DLD1 (cell line): Measurements from ENCODE around the gene RREB1.

Experiments used
- in situ Hi-C: cut with HindIII; loops from 2 replicates; pipeline ENCODE4 v1.10.0; 2017; ENCODE audit warnings: low sequenced_read_pairs

Gene RREB1

DNA sequence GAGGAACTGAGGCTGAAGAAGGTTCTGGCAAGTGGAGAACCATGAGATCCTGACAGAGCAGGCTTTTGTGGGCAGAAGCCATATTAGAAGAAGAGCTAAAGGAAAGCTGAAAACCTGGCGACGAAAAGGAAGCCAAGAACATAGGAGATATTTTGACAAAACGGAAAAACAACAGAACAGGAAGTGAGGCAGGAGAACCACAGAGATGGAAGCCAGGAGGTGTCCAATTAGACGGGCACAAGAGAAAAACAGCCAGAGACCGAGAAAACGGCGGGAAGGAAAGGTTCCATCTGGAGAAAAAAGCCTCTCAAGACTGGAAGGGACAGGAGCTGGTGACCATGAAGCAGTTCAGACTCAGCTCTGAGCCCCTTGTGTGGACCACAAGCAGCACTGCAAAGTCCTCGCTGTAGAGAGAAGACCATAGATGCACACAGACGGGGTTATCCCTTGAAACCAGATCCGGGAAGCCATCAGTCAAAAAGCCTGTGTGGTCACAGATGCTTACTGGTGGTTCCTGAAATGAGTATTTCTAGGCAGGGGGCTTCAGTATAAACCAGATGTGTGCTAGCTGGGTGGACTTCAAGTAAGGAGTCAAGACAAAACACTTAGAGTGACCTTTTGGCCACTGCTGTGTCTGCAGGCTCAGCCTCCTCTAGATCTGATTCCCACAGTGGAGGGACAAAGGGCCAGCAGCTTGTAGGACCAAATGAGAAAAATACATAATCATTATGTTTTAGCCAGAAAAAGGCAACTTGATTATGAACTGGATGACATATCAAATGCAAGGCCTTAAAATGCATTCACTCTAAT, 174.5 kb downstream of the RREB1 start:
- in situ Hi-C loops = loop anchor here (10.0 kb wide), 1 partner anchor 302 kb away; no protein-coding TSS in a partner anchor

DNA sequence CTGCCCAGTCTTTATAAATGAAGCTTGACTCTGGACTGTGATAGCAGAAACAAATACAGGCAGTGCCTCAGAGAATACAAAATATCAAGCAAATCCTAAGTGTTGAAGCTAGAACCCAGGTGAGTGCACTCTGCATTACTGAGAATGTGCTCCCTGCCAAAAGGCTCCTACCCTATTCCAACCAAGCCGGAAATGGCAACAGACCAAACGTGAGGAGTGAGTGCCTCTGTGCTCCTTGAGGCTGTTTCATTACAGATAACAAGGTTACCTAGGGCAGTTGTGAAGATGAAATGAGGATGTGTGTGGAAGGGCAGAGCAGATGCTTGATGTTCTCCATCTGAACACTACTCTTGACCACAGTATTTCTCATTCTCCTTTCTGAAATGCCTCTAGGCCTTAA, 175.9 kb downstream of the RREB1 start:
- in situ Hi-C loops = loop anchor here (10.0 kb wide), 1 partner anchor 301 kb away; no protein-coding TSS in a partner anchor

DNA sequence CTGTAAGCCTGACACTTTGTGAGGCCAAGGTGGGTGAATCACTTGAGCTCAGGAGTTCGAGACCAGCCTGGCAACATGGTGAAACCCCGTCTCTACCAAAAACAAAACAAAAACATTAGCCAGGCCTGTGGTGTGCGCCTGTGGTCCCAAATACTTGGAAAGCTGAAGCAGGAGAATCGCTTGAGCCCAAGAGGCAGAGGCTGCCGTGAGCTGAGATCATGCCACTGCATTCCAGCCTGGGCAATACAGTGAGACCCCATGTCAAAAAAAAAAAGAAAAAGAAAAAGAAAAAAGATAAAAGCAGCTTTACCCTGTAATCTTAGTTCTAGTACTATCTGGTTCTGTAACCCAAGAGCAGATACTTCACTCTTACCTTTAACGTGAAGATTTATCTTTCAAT, 177.7 kb downstream of the RREB1 start:
- in situ Hi-C loops = loop anchor here (10.0 kb wide), 1 partner anchor 299 kb away; no protein-coding TSS in a partner anchor

DNA sequence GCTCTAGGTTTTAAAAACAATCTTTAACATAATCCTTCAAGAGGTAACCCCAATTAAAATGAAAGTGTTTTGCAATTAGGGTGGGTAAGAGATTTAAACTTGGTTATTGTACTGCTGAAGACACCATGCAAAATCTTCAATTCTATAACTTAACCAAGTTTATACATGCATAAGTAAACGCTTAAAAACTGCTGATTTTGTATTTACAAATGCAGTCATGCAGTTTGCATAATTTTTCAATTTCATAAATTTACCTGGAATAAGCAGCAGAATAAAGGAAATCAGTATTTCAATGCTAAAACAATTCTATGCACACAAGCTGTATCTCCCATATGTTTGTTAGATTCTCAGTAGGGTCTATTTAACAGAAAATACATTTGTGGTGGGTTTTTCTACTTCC, 182.3 kb downstream of the RREB1 start:
- in situ Hi-C loops = no loop called here

DNA sequence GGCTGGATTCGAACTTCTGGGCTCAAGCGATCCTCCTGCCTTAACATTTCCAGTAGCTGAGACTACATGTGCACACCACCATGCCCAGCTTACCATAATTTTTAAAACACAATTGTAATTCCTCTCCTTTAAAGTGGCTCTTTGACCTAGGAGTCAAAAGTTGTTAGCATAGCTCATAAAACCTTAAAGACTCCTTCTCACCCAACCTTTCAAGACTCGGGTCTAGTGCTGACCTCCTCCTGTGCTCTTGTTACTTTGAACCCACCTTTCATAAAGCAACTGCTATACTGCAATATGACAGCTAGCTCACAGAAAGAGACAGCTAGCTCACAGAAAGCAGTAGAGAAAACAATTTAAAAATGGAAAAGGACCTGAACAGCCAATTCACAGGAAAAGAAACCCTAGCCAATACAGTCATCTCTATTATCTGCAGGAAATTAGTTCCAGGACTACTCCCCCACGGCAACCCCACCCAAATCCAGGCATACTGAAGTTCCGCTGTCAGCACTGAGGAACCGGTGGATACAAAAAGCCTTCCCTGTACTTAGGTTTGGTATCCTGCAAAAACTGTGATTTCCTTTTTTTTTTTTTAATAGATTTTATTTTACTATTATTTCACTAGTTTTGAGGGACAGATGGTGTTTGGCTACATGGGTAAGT, 185.0 kb downstream of the RREB1 start:
- in situ Hi-C loops = no loop called here

DNA sequence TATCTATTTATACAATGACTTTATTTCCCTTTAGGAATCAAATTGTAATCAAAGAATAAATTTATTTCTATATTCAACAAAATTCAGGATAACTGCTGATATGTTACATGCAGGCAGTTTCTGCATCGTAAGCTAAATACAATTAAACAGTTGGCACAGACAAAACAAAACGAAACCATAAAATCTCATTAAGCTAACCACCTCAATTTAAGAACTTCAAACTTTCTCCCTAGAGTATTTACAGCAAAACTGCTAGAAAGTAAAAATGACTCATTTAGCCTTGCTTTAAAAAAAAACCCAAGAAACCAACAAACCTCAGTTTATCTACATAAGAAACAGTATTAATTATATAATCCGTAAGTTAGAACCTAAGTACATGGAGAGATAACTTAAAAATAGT, 188.2 kb downstream of the RREB1 start:
- in situ Hi-C loops = no loop called here

DNA sequence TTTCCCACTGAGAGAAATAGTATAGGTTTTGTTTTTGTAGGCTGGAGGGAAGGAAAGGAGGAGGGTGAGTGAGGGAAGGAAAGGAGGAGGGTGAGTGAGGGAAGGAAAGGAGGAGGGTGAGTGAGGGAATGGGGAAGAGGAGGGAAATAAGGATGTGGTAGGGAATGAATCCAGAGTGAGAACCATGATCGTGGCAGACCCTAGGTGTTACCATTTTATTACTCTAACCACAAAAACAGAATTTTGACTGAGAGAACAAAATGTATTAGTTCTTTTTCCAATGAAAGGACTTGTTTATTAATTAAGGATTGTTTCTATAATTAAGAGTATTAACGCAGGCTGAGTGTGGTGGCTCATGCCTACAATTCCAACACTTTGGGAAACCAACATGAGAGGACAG, 188.8 kb downstream of the RREB1 start:
- in situ Hi-C loops = no loop called here

DNA sequence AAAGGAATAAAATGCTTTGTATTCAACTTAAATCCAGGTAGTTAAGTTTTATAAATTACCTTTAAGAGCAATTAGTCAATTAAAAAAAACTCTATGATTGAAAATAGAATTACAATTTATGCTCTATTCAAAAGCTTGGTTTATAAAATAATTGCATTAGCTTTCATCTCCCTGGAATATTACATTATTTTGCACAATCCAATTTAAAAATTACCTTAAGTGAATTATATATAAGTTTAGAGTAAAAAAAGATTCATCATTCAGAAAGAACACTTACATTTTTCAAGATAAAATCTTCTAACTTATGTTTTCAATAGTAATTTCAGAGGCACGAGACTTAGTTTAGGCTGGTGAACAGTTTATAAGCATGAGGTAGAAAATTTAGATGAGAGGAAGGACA, 190.4 kb downstream of the RREB1 start:
- in situ Hi-C loops = no loop called here

DNA sequence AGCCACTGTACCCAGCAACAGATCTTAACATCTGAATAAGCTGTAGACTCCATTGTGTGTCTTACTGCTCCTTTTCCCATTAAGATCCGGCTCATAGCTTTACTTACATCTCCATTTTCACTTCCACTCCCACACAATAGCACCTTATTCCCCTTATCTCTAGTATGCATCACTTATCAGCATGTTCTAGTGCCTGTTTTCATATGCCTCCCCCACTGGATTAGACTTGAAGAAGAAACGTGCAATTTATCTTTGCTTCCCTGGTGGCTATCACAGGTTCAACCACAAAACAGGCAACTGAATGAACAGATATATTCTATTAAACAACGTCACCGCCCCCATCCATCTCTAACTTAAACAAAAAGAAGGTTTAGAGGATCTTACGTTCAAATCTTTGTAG, 193.2 kb downstream of the RREB1 start:
- in situ Hi-C loops = no loop called here
